HG02870 (cell line): ENCODE measurements around the gene ZNF100.
"Not testable (repeated sequence)": the region's sequence is repeated elsewhere in the genome, so short reads cannot be mapped to it uniquely, and the experiment has no call there.

ENCODE experiments used
- ATAC-seq: cut with Tn5 transposase; IDR thresholded peaks from one replicate; pipeline ENCODE4 v1.9.1; 2021; ENCODE audit warnings: mild to moderate bottlenecking, moderate library complexity; ENCODE audit not compliant: unreplicated experiment

The ZNF100 gene

DNA sequence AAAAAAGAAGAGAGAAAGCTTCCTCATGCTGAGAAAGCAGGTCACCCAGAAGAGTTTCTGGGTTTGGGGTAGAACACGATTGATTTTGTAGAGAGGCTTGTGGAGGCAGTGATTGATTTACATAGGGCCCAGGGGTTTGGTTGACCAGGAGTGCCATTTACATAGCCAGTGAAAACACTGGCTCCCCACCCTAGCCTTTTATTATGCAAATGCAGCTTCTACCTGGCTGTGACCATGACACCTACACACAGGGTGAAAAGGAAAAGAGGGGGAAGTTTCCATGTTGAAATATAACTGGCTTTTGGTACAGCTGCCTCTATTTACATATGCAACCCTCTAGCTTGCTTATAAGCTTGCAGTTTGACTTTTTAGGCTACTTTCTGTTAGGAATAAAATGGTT is 62.0 kb downstream of the ZNF100 start:
- ATAC-seq: no peak

DNA sequence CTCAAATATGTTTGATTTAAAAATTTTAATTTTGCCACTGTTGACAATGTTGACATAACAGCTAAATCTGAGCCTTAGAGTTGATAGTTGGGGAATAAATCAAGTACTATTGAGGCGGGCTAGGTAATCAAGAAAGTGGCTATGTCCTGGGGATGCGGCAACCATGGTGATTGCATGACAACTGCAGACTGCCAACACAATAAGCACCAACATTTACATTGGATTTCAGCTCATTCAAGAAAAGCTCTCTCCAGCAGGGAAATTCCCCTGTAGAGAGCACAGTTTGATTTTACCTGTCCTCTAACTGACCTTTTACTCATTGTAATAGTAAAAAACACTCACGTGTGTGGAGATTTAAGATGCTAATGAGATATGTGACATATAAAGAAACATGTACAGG is 63.1 kb downstream of the ZNF100 start:
- ATAC-seq: no peak

DNA sequence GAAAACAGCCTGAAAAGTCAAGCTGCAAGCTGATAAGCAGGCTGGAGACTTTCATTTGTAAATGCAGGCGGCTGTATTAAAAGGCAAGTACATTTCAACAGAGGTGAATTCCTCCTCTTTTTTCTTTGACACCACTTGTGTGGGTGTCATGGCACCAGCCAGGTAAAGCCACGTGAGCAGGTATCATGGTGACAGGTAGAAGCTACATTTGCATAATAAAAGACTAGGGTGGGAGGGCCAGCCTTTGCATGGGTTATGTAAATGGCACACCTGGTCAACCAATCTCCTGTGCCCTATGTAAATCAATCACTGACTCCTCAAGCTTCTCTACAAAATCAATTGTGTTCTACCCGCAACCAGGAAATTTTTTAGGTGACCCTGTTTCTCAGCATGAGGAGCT is 68.2 kb downstream of the ZNF100 start:
- ATAC-seq: no peak

DNA sequence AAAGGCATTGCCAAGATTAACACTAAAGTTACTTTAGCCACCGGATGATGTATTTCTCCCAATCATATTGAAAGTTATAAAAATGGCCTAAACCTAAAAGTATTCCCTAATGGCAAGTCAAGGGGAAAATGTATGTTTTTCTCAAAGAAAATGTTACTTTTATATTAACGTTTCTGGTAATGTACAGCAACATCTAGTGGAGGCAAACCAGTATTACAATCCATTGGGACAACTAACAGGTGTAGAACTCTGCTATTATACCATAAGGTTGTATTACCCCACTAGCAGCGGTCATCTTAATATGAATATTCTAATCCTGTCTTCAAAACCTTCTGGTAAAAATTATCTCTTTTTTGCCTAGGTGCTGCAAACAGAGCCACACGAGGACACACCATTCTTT is 69.2 kb downstream of the ZNF100 start:
- no peak for ATAC-seq

DNA sequence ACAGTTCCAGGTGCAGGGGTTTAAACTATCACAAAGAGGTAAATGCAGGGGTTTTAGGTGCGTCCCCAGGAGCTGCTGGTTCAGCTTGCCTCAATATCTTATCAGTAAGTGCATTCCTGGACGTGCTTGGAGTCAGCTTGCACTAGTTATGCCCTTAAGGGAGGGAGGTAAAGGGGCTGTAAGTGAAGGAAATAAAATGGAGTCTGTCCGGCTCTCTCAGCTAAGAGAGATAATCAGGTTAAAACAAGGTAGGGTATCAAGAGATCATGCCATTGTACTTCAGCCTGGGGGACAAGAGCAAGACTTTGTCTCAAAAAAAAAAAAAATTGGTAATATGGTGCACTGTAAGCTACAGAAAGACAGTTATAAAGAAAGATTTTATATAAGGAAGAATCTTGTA is 69.7 kb downstream of the ZNF100 start:
- ATAC-seq: no peak

DNA sequence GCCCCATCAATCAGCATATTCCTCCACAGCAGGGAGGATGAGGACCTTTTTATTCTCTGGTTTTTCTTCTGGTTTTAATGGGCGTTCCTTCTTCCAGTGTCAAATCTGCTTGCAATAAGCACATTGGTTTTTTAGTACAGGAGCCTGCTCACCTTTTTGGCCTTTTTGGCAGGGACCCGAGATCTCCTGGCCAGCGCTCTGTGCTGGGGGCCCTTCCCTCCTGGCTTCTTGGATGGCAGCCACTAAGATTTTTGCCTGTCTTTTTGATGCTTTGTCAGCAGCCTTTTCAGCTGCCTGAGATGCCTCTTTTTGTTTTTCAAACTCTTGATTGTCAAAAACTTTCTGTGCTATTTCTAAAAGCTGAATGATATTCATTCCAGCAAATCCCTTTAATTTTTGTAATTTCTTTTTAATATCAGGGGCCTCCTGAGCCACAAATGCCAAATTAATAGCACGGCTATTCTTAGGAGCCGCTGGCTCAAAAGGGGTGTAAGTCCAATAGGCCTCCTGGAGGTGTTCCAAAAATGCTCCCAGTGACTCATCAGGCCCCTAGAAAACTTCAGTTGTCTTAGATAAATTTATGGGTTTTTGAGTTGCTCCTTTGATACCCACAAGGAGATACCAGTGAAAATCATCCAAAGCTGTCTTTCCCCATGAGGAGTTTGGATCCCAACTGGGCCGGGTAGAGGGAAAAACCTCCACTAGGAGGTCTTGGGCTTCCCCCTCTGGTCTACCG is 73.0 kb downstream of the ZNF100 start:
- no peak for ATAC-seq

DNA sequence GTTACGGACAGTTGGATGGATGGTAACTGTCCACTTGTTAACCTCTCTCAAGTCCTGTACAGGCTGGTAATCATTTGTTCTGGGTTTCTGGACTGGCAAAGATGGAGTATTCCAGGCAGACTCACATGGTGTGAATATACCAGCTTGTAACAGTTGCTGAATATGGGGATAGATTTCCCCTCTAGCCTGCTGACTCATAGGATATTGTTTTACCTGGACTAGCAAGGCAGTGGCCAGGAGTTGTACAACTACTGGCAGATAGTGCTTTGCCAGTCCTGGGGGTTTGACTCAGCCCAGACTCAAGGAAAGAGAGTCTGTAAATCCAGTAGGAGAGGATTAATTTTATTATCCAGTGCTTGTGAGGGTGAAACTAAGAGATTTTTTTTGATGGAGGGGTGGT is 74.0 kb downstream of the ZNF100 start:
- ATAC-seq: no peak

DNA sequence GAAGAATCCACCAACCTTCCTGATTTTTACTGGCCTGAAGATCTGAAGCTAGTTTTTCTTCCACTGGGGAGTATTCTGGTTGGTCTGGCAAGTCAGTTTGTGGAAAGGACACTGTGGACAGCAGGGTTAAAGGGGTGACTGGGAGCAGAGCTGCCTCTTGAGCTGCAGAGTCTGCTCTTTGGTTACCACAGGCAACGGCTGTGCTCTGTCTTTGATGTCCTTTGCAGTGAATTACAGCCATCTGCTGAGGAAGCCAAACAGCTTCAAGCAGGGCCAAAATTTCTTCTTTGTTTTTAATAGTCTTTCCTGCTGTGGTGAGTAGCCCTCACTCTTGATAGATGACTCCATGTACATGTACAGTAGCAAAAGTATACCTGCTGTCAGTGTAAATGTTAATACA is 75.7 kb downstream of the ZNF100 start:
- ATAC-seq: no peak

DNA sequence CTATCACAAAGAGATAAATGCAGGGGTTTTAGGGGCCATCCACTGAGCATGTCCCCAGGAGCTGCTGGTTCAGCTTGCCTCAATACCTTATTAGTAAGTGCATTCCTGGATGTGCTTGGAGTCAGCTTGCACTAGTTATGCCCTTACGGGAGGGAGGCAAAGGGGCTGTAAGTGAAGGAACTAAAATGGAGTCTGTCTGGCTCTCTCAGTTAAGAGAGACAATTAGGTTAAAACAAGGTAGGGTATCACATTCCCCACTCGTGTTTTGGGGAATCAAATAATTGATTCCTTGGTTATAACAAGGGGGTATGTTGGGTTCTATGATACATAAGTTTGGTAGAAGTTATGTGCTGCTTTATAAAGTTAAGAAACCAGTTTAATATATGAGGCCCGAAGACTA is 78.9 kb downstream of the ZNF100 start:
- no peak for ATAC-seq

DNA sequence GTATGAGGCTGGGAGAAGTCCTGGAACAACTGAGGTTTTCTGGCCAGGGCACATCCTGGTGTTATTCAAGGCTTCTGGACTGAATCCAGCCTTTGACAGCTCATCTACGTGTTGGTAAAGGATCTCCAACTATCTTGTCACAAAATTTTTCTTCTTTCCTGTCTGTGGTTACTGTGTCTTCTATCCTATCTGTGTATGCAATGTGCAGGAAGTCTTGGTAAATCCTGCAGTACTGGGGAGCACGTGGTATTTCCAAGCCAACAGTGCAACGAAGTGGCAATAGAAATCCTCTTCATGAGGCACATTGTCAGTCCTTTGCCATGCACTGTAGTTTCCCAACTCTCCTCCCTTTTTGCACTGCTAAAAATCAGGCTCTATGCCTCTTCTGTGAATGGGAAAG is 86.7 kb downstream of the ZNF100 start:
- no peak for ATAC-seq

DNA sequence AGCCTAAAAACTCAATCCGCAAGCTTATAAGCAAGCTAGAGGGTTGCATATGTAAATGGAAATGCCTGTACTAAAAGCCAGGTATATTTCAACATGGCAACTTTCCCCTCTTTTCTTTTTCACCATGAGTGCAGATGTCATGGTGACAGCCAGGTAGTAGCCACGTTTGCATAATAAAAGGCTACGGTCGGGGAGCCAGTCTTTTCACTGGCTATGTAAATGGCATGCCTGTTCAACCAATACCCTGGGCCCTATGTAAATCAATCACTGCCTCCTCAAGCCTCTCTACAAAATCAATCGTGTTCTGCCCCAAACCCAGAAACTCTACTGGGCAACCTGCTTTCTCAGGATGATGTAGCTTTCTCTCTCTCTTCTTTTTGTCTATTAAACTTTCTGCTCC is 87.4 kb downstream of the ZNF100 start:
- ATAC-seq: no peak

DNA sequence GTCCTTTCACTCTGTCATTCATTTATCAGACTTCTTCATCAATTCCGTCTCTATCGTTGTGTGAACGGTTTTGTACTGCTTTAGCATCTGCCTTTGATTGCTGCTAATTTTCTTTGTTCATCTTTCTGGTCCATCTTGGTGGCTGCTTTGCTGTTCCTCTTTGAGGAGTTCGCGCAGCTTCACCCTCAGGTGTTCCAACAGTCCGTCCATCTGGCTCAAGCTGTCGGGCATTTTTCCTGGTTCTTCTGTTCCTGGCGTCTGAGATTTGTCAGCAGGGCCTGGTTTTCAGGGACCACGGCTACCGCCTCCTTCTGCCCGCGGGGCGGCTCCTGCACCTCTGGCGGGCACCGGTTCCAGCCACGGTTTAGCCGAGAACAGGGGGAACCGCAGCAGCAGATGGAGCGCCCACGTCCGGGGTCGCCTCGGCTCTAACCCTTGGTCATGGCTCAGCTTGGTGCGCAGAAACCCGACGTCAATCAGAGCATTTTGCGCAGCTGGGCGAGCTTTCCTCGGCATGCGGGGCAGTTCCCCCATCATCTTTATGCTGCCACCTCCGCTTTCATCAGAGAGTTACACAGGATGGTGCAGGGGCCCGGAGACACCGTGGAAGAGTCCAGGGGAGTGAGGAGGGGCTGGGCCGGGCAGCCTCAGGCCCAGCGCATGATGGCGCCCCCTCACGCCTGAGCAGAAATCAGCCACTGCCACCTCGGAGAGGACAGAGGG is 89.5 kb downstream of the ZNF100 start:
- ATAC-seq: no peak

DNA sequence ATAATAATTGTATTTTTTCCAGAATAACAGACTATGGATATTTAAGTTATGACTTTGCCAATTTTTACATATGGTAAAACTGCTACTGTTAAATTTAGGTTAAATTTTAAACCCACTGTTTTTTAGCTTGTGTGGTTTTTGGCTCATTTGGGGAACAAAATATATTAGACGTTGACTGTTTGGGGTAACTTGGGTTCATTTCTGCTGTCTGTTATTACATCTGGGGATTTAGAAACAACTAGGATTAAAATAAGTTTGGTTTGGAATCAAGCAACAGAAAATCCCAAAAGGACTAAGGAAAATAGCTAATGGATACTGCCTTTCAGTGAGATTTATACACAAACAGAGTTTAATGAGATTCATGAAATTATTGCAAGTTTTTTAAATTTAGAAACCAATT is 92.9 kb downstream of the ZNF100 start:
- ATAC-seq: no peak

DNA sequence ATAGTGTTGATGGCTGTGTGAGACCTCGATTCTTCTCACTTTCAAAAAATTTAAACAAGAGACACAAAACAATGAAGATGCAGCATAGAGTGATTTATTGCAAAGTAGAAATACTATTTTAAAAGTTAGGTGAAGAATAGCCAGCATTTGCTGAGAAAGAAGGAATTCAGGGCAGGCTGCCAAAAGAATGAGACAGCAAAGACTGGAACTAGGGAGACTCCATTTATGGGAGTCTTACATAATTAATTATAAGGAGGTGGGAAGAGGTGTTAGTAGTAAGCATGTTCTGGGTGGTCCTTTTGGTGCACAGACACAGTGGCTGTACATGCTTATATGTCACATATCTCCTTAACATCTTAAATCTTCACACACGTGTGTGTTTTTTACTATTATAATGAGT is 93.9 kb downstream of the ZNF100 start:
- ATAC-seq: not testable (repeated sequence)
